Calu3 (cell line): Measurements from ENCODE around the gene AR. TPM values are rescaled to one million over a fixed set of nuclear protein-coding genes. Genes with fewer than 3 reads are reported as not detected.

Experiments
- BruUV-seq: library from RNA; stranded (reverse); fragments of 400-500 nt; replicated peaks from 2 replicates; lab custom pipeline; 2021; lab: Mats Ljungman, UMichigan
- CTCF ChIA-PET: fragments of 300-600 bp; sonication (Branson Sonifier 250); formaldehyde crosslinking; loops from one replicate; lab custom pipeline; 2022; ENCODE audit warnings: antibody characterized with exemption; lab: Charles Lee
- DNase-seq: peaks from one replicate; pipeline ENCODE4 v3.0.0; 2022
- H3K27ac Mint-ChIP-seq: one replicate; pipeline ENCODE4 v1.8.0; 2022; ENCODE audit warnings: mixed read lengths; ENCODE audit not compliant: unreplicated experiment
- H3K27me3 Mint-ChIP-seq: one replicate; pipeline ENCODE4 v1.8.0; 2022; ENCODE audit warnings: mixed read lengths; ENCODE audit not compliant: unreplicated experiment
- H3K36me3 Mint-ChIP-seq: one replicate; pipeline ENCODE4 v1.8.0; 2022; ENCODE audit warnings: mild to moderate bottlenecking, moderate library complexity, mixed read lengths; ENCODE audit not compliant: insufficient read depth, unreplicated experiment
- H3K4me1 Mint-ChIP-seq: one replicate; pipeline ENCODE4 v1.8.0; 2022; ENCODE audit warnings: mild to moderate bottlenecking, low read depth, mixed read lengths; ENCODE audit not compliant: unreplicated experiment
- H3K4me3 Mint-ChIP-seq: one replicate; pipeline ENCODE4 v1.8.0; 2022; ENCODE audit warnings: mild to moderate bottlenecking, low read depth, moderate library complexity, mixed read lengths; ENCODE audit not compliant: unreplicated experiment
- H3K9me3 Mint-ChIP-seq: one replicate; pipeline ENCODE4 v1.8.0; 2022; ENCODE audit warnings: low read depth, mixed read lengths; ENCODE audit not compliant: unreplicated experiment
- CTCF ChIP-seq: fragments of 200-600 bp; IDR thresholded peaks from one replicate; pipeline ENCODE4 v1.8.0; 2022; ENCODE audit warnings: antibody characterized with exemption; ENCODE audit not compliant: unreplicated experiment
- intact Hi-C: fragments of 100-400 bp; cut with micrococcal nuclease; formaldehyde crosslinking; loops from one replicate; pipeline ENCODE4 v1.10.0; 2022; ENCODE audit not compliant: unreplicated experiment
- total RNA-seq: library from RNA; stranded (reverse); gene quantifications from 2 replicates; pipeline ENCODE4 v1.2.3, GENCODE V29; 2022

AR gene
- total RNA-seq, 1 experiment from 2014 or later = 0.83 TPM

- no peak for TF ChIP-seq CTCF
- CTCF ChIA-PET = interaction anchor here (0.7 kb wide), 1 partner anchor 1079 kb away, joined by 6 read pairs; no protein-coding TSS in a partner anchor
- intact Hi-C loops = no loop called here
- peaks cover 2% of the 10 kb centered on the region for H3K9me3 Mint-ChIP-seq
- BruUV-seq = no TSS peak
- H3K36me3 Mint-ChIP-seq = no peaks in the 10 kb centered on the region
- no peak for DNase-seq
- H3K27ac Mint-ChIP-seq = no peak overlapping the region
- H3K4me1 Mint-ChIP-seq = no peaks in the 10 kb centered on the region
- H3K4me3 Mint-ChIP-seq = no peak overlapping the region
- H3K27me3 Mint-ChIP-seq = no peaks in the 10 kb centered on the region
Measured at GRCh38 chrX:67684136-67684535, 140.3 kb downstream of the AR start.

DNA sequence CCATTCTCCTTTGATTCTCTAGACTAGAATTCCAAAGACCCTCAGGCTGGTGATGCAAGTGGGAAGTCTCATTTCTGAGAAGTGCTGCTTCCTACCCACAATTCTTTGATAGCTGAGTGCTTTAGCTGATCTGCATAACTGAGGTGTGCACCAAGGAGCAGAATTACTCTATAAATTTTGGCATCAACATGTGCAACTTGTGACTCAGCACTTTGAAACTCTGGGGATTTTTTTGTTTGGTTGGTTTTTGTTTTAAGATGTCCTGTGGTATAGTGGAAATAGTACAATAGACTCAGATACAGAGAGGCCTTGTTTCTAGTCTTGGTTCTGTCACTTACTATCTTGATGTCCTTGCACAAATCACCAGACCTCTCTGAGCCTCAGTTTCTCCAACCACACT lies 148.4 kb downstream of the AR start:
- no peak for DNase-seq
- Mint-ChIP-seq H3K27me3 (no peaks in the 10 kb centered on the region), H3K27ac (no peak overlapping the region), H3K9me3 (peaks cover 3% of the 10 kb centered on the region), H3K4me1 (no peaks in the 10 kb centered on the region), H3K36me3 (no peaks in the 10 kb centered on the region), H3K4me3 (no peak overlapping the region)
- intact Hi-C loops = no loop called here
- CTCF ChIA-PET = no interaction called here
- TF ChIP-seq CTCF = no peak
- BruUV-seq = no TSS peak

- intact Hi-C loops = no loop called here
- H3K27ac Mint-ChIP-seq = no peak overlapping the region
- no TSS peak for BruUV-seq
- H3K4me1 Mint-ChIP-seq = no peaks in the 10 kb centered on the region
- no peaks in the 10 kb centered on the region for H3K36me3 Mint-ChIP-seq
- CTCF ChIA-PET = no interaction called here
- peaks cover 3% of the 10 kb centered on the region for H3K9me3 Mint-ChIP-seq
- no peak for TF ChIP-seq CTCF
- H3K27me3 Mint-ChIP-seq = no peaks in the 10 kb centered on the region
- H3K4me3 Mint-ChIP-seq = no peak overlapping the region
- DNase-seq = no peak
Measured at GRCh38 chrX:67693928-67694327, 150.1 kb downstream of the AR start.

GRCh38 chrX:67697452-67697851 lies 153.6 kb downstream of the AR start:
- no peaks in the 10 kb centered on the region for H3K4me1 Mint-ChIP-seq
- BruUV-seq = no TSS peak
- intact Hi-C loops = no loop called here
- no peaks in the 10 kb centered on the region for H3K27me3 Mint-ChIP-seq
- no peak for DNase-seq
- no peak overlapping the region for H3K27ac Mint-ChIP-seq
- H3K4me3 Mint-ChIP-seq = no peak overlapping the region
- H3K36me3 Mint-ChIP-seq = no peaks in the 10 kb centered on the region
- TF ChIP-seq CTCF = no peak
- CTCF ChIA-PET = no interaction called here
- H3K9me3 Mint-ChIP-seq = peaks cover 3% of the 10 kb centered on the region
